ENCODE data around the gene NEK9.

Gene NEK9

DNA sequence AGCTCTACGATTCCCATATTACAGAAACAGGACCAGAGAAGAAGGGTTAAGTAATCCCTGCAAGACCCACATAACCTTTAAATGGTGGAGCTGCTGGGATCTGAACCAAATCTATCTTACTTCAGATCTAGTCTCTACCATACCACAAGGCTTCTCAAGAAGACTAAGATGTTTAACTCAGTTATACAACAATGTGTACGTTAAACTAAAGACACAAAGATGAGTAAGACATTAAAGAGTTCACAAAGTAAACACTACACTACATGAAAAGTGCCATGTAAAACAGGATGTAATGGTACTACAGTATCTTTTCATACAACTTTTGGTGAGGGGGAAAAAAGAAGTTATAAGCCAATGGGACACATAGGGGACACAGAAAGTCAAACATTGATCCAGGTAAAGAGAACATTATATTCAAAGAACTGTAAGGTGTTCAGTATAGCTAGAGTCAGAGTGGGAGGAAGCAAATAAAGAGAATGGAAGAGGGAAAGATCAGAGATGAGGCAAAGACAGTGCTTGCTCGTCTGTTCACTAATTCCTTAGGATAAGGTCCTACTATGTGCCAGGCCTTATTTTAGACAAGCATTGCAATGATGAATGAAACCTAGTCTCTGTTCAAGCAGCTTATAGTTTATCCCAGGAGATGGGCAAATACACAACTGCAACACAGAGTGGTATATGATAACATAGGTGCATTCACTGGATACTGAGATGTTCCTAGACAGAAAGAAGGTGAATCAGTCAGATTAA, 41.9 kb upstream of the NEK9 start:
- H3K9me3 Mint-ChIP-seq, result no peaks in the 10 kb centered on the region
- H3K27me3 Mint-ChIP-seq (ENCODE audit: low read depth, poor library complexity), result no peaks in the 10 kb centered on the region
- peaks cover 29% of the 10 kb centered on the region for H3K36me3 Mint-ChIP-seq (ENCODE audit: low read depth)
- H3K27ac Mint-ChIP-seq, result no peak overlapping the region
- no peak overlapping the region for H3K4me3 Mint-ChIP-seq
- no peak for DNase-seq
- peaks cover 32% of the 10 kb centered on the region for H3K4me1 Mint-ChIP-seq
- TF ChIP-seq, protein P1, sequence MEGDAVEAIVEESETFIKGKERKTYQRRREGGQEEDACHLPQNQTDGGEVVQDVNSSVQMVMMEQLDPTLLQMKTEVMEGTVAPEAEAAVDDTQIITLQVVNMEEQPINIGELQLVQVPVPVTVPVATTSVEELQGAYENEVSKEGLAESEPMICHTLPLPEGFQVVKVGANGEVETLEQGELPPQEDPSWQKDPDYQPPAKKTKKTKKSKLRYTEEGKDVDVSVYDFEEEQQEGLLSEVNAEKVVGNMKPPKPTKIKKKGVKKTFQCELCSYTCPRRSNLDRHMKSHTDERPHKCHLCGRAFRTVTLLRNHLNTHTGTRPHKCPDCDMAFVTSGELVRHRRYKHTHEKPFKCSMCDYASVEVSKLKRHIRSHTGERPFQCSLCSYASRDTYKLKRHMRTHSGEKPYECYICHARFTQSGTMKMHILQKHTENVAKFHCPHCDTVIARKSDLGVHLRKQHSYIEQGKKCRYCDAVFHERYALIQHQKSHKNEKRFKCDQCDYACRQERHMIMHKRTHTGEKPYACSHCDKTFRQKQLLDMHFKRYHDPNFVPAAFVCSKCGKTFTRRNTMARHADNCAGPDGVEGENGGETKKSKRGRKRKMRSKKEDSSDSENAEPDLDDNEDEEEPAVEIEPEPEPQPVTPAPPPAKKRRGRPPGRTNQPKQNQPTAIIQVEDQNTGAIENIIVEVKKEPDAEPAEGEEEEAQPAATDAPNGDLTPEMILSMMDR (IDR thresholded peaks at IDR 0.05), result no peak

DNA sequence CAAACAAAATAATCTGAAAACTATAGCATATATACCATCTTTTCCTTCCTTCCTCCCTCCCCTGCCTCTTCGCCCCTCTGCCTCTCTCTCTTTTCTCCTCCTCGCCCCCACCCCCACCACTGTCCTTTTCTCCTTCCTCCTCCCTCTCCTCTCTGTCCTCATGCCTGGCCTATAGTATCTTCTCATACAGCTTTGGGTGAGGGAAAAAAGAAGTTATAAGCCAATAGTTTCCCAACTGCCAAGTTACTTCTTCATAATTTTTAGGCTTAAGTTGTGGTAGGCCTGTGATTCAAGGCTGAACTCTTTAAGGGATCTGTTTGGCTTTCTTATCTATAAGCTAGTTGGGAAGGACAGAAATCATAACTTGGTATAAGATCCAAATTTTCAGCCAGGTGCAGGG, 40.5 kb upstream of the NEK9 start:
- H3K27me3 Mint-ChIP-seq (ENCODE audit: low read depth, poor library complexity), result no peaks in the 10 kb centered on the region
- DNase-seq, result no peak
- H3K4me1 Mint-ChIP-seq, result peaks cover 27% of the 10 kb centered on the region
- H3K36me3 Mint-ChIP-seq (ENCODE audit: low read depth), result peaks cover 28% of the 10 kb centered on the region
- no peak overlapping the region for H3K4me3 Mint-ChIP-seq
- no peak overlapping the region for H3K27ac Mint-ChIP-seq
- no peaks in the 10 kb centered on the region for H3K9me3 Mint-ChIP-seq
- TF ChIP-seq, protein P1 (IDR thresholded peaks at IDR 0.05), result no peak

DNA sequence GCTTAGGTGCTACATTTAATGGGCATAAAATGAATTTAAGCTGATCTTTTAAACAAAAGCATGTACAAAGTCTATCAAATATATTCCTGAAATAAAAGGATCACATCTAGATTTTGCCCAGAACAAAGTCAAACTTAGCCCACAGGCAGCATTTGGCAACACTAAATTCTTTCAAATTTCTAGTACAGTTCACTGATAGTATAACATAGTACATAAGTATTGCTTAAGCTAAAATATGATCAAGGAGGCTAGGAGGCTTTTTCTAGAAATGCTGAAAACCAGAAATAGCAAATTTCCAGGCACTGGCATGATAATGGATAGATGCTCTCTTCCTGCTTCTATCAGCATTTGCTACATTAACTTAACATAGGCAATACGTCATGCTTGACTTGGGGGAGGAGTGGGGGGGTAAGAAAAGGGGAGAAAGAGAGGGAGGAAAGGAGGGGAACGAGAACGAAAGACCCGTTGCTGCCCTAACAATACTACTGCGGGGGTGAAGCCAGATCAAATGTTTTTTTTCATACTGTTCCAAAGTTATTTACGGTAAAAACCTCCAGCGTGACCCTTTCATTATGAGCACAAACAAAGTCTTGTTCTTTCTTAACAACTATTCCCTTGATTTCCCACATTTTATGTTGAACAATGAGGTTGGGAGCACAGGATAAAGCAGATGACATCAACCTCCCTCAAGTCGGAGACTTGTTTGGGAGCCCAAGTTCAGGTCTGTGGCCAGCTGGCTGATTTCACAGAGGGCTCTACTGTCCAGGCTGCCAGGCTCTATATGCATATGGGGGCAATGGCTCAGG, 38.9 kb upstream of the NEK9 start:
- Mint-ChIP-seq H3K36me3 (ENCODE audit: low read depth) (peaks cover 17% of the 10 kb centered on the region), H3K4me3 (no peak overlapping the region), H3K27me3 (ENCODE audit: low read depth, poor library complexity) (no peaks in the 10 kb centered on the region), H3K27ac (peak overlapping the region; percentile 66), H3K9me3 (no peaks in the 10 kb centered on the region), H3K4me1 (peaks cover 33% of the 10 kb centered on the region)
- no peak for DNase-seq
- TF ChIP-seq, protein P1 (IDR thresholded peaks at IDR 0.05), result no peak

DNA sequence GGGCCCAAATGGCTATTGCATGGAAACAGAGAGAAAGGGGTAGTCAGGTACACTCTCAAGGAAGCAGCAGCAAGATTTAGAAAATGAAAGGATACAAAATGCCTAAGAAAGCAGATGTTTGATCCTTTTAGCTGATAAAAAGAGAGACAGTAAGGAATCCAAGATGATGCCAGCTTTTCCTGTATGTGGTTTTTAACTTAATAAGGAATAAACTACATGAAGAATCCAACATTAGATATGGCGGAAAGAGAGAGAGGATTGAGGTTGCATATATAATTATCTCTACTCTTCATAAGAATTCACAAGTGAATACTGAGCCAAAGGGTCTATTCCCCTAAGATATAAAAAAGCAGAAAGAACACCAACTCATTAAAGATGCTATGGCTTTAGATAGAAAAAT, 38.0 kb upstream of the NEK9 start:
- no peaks in the 10 kb centered on the region for H3K9me3 Mint-ChIP-seq
- peaks cover 34% of the 10 kb centered on the region for H3K4me1 Mint-ChIP-seq
- H3K36me3 Mint-ChIP-seq (ENCODE audit: low read depth), result peaks cover 9% of the 10 kb centered on the region
- no peaks in the 10 kb centered on the region for H3K27me3 Mint-ChIP-seq (ENCODE audit: low read depth, poor library complexity)
- no peak for DNase-seq
- no peak overlapping the region for H3K4me3 Mint-ChIP-seq
- peak overlapping the region; percentile 37 for H3K27ac Mint-ChIP-seq
- TF ChIP-seq, protein P1 (IDR thresholded peaks at IDR 0.05), result no peak

DNA sequence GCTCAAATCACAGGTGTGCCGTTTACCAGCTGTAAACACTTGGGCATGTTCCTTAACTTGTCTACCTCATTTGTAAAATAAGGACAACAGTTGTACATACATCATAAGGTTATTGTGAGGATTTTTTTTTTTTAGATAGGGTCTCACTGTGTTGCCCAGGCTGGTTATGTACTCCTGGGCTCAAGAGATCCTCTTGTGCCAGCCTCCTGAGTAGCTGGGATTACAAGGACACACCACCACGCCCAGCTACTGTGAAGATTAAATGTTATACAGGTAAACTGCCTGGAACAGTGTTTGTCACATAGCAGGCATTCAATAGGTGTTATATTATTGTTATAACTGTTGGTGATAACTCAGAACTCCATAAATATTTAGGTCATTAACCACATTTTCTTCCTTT, 36.8 kb upstream of the NEK9 start:
- Mint-ChIP-seq H3K36me3 (ENCODE audit: low read depth) (peaks cover 5% of the 10 kb centered on the region), H3K4me3 (no peak overlapping the region), H3K27me3 (ENCODE audit: low read depth, poor library complexity) (no peaks in the 10 kb centered on the region), H3K4me1 (peaks cover 31% of the 10 kb centered on the region), H3K9me3 (no peaks in the 10 kb centered on the region), H3K27ac (no peak overlapping the region)
- TF ChIP-seq, protein P1 (IDR thresholded peaks at IDR 0.05), result no peak
- no peak for DNase-seq

All from nephron progenitor cell (in vitro differentiated cells).